ENCODE results near the gene SLC45A3. TPM values are rescaled to one million over a fixed set of nuclear protein-coding genes. Genes with fewer than 3 reads are reported as not detected.

Gene SLC45A3
- total RNA-seq, 1 experiment from 2014 or later = 12.3 TPM

DNA sequence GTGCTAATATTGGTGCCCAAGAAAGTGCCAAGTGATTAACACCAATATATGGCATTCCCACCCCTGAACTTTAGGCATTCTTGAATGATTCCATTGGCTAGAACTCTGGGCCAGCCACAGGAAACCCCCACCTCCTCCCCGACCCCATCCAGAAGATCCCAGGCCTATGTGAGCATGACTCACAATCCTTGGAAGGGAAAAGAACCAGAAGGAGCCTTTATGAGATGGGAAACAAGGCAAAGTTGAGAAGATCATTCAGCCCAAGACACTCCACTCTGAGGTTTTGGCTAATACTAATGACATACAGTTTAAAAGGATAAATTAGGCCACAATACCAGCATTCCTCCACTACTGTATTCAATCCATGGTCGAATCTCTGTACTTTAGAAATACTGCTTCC lies 70.3 kb downstream of the SLC45A3 start:
- TF ChIP-seq EZH2 (IDR thresholded peaks at IDR 0.05) (no peak), POLR2A (IDR thresholded peaks at IDR 0.05; ENCODE audit: borderline replicate concordance, extremely low read depth, insufficient read depth, insufficient read length) (no peak), JUND (IDR thresholded peaks at IDR 0.05) (no peak), RAD21 (IDR thresholded peaks at IDR 0.05; ENCODE audit: low read depth) (no peak), FOSL1 (IDR thresholded peaks at IDR 0.05; ENCODE audit: low read depth) (no peak), POLR2AphosphoS5 (IDR thresholded peaks at IDR 0.05; ENCODE audit: low read depth, low read length) (no peak), SP1 (IDR thresholded peaks at IDR 0.05; ENCODE audit: low read depth) (no peak), SRF (IDR thresholded peaks at IDR 0.05; ENCODE audit: low read depth) (no peak), SIN3A (IDR thresholded peaks at IDR 0.05; ENCODE audit: low read depth) (no peak), TCF7L2 (IDR thresholded peaks at IDR 0.05; ENCODE audit: borderline replicate concordance, extremely low read depth, insufficient read depth, insufficient read length) (no peak)
- TF ChIP-seq, protein P1, sequence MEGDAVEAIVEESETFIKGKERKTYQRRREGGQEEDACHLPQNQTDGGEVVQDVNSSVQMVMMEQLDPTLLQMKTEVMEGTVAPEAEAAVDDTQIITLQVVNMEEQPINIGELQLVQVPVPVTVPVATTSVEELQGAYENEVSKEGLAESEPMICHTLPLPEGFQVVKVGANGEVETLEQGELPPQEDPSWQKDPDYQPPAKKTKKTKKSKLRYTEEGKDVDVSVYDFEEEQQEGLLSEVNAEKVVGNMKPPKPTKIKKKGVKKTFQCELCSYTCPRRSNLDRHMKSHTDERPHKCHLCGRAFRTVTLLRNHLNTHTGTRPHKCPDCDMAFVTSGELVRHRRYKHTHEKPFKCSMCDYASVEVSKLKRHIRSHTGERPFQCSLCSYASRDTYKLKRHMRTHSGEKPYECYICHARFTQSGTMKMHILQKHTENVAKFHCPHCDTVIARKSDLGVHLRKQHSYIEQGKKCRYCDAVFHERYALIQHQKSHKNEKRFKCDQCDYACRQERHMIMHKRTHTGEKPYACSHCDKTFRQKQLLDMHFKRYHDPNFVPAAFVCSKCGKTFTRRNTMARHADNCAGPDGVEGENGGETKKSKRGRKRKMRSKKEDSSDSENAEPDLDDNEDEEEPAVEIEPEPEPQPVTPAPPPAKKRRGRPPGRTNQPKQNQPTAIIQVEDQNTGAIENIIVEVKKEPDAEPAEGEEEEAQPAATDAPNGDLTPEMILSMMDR (IDR thresholded peaks at IDR 0.05 in 2 of 3, conservative IDR thresholded peaks at IDR 0.05 in 1 of 3; ENCODE audit: borderline replicate concordance in 1 of 3, insufficient read depth in 1 of 3, low read depth in 2 of 3, low read length in 2 of 3) = no peak
- RAD21 ChIA-PET (ENCODE audit: low non-redundant PET in 1 of 2, low total read pairs in 2 of 2, uncharacterized antibody in 2 of 2, unreplicated experiment in 2 of 2) = no interaction called here
- Histone ChIP-seq H3K9ac (ENCODE audit: low read length) (no peak overlapping the region), H3K27ac (ENCODE audit: low read depth, low read length) (no peak overlapping the region), H3K4me2 (ENCODE audit: low read length) (no peak overlapping the region), H4K20me1 (ENCODE audit: insufficient read depth) (no peaks in the 10 kb centered on the region), H2AFZ (ENCODE audit: low read depth, low read length, poor library complexity, severe bottlenecking) (no peak overlapping the region), H3K4me3 (replicated peaks in 1 of 2; ENCODE audit: low read depth in 1 of 2, low read length in 2 of 2) (no peak overlapping the region), H3K4me1 (ENCODE audit: control insufficient read depth in 1 of 2, insufficient read depth in 2 of 2, low read length in 2 of 2) (0 out of 4 replicates have a peak, but pooled peaks cover 0 to 4% of the 10 kb centered on the region in 2 experiments), H3K9me3 (ENCODE audit: control insufficient read depth in 1 of 2, insufficient read depth in 1 of 2, low read depth in 1 of 2, low read length in 2 of 2) (no peaks in the 10 kb centered on the region), H3K79me2 (ENCODE audit: insufficient read depth, low read length) (peaks cover 34% of the 10 kb centered on the region), H3K9me2 (ENCODE audit: insufficient read depth) (no peaks in the 10 kb centered on the region), H3K36me3 (ENCODE audit: control insufficient read depth in 1 of 2, insufficient read depth in 2 of 2, low read length in 2 of 2) (peaks cover 0 to 16% of the 10 kb centered on the region in 2 experiments; a peak in 3 of 4 replicates), H3K27me3 (ENCODE audit: insufficient read depth, low read length) (no peaks in the 10 kb centered on the region)
- ATAC-seq (no peak), DNase-seq (ENCODE audit: low read depth, low spot score) (no peak)
- no TSS peak for BruUV-seq (replicated peaks)
- CTCF ChIA-PET = no interaction called here
- POLR2A ChIA-PET = no interaction called here
- intact Hi-C loops (cut with micrococcal nuclease) = no loop called here

Other genes with a start within 250 kb of the SLC45A3 start
- gene BLACAT1, start 224.5 kb downstream of the SLC45A3 start, total RNA-seq (2021; ENCODE audit: unreplicated experiment) = 3.9 TPM
- gene CDK18, start 175.8 kb downstream of the SLC45A3 start, total RNA-seq (2021; ENCODE audit: unreplicated experiment) = 32.0 TPM
- 46.2 TPM for gene ELK4, start 48.5 kb downstream of the SLC45A3 start, total RNA-seq (2021; ENCODE audit: unreplicated experiment)
- 237 TPM for gene NUCKS1, start 69.7 kb upstream of the SLC45A3 start, total RNA-seq (2021; ENCODE audit: unreplicated experiment)
- gene RAB29, start 95.0 kb upstream of the SLC45A3 start, total RNA-seq (2021; ENCODE audit: unreplicated experiment) = 17.7 TPM
- 35.9 TPM for gene SLC41A1, start 132.7 kb upstream of the SLC45A3 start, total RNA-seq (2021; ENCODE audit: unreplicated experiment)
- gene PM20D1, start 169.6 kb upstream of the SLC45A3 start, total RNA-seq (2021; ENCODE audit: unreplicated experiment) = not detected